Tongue (tissue), 2 donors: ENCODE data around the gene SOX10. TPM values are rescaled to one million over a fixed set of nuclear protein-coding genes. Genes with fewer than 3 reads are reported as not detected.

Source experiments
- DNase-seq: peaks from one replicate; pipeline ENCODE4 v3.0.0-alpha.2; 2015
- total RNA-seq: library from RNA; depleted of rRNA; stranded (reverse); fragments of >200 nt; gene quantifications from one replicate; pipeline ENCODE4 v1.2.3, GENCODE V29; 2014

SOX10 gene
- total RNA-seq, 1 donor from 2014 or later: 14.9 TPM

- no peak for DNase-seq
Observed at GRCh38 chr22:37930270-37930951, 53.9 kb downstream of the SOX10 start.

- no peak for DNase-seq
Observed at GRCh38 chr22:37929390-37929789, 55.0 kb downstream of the SOX10 start.

- no peak for DNase-seq
Observed at GRCh38 chr22:37927637-37927936, 56.8 kb downstream of the SOX10 start.

- no peak for DNase-seq
Observed at GRCh38 chr22:37926771-37927636, 57.4 kb downstream of the SOX10 start.

GRCh38 chr22:37926358-37926757 is 58.0 kb downstream of the SOX10 start:
- no peak for DNase-seq

- no peak for DNase-seq
Observed at GRCh38 chr22:37925767-37926166, 58.6 kb downstream of the SOX10 start.

GRCh38 chr22:37925330-37925729 is 59.0 kb downstream of the SOX10 start:
- DNase-seq: no peak

GRCh38 chr22:37924386-37925065 is 59.8 kb downstream of the SOX10 start:
- no peak for DNase-seq

- no peak for DNase-seq
Observed at GRCh38 chr22:37923927-37924326, 60.4 kb downstream of the SOX10 start.

Other genes starting within 250 kb of the SOX10 start
- 16.7 TPM for gene GCAT, start 176.6 kb downstream of the SOX10 start, total RNA-seq
- not detected for gene GALR3, start 161.2 kb downstream of the SOX10 start, total RNA-seq
- gene ANKRD54, start 140.2 kb downstream of the SOX10 start, total RNA-seq: 23.5 TPM
- 606 TPM for gene EIF3L, start 135.1 kb downstream of the SOX10 start, total RNA-seq
- 19.3 TPM for gene MICALL1, start 78.3 kb downstream of the SOX10 start, total RNA-seq
- not detected for gene C22orf23, start 31.0 kb downstream of the SOX10 start, total RNA-seq
- gene POLR2F, start 30.9 kb downstream of the SOX10 start, total RNA-seq: 24.7 TPM
- gene PICK1, start 72.8 kb upstream of the SOX10 start, total RNA-seq: 14.9 TPM
- not detected for gene SLC16A8, start 99.6 kb upstream of the SOX10 start, total RNA-seq
- not detected for gene BAIAP2L2, start 126.1 kb upstream of the SOX10 start, total RNA-seq
- 15.3 TPM for gene PLA2G6, start 197.3 kb upstream of the SOX10 start, total RNA-seq
- gene MAFF, start 217.4 kb upstream of the SOX10 start, total RNA-seq: 20.9 TPM